Stimulated activated CD4-positive, alpha-beta T cell treated with anti-CD3 and anti-CD28 coated beads, Interleukin-12 subunit alpha, Interleukin-12 subunit beta, amount 100 ng/mL, for 4 hours (primary cell): Measurements from ENCODE around the gene CLPX.
"Not testable (repeated sequence)": the region's sequence is repeated elsewhere in the genome, so short reads cannot be mapped to it uniquely, and the experiment has no call there.

Experiments used
- DNase-seq: peaks from one replicate; pipeline ENCODE4 v3.0.0-alpha.2; 2020

Gene CLPX

DNA sequence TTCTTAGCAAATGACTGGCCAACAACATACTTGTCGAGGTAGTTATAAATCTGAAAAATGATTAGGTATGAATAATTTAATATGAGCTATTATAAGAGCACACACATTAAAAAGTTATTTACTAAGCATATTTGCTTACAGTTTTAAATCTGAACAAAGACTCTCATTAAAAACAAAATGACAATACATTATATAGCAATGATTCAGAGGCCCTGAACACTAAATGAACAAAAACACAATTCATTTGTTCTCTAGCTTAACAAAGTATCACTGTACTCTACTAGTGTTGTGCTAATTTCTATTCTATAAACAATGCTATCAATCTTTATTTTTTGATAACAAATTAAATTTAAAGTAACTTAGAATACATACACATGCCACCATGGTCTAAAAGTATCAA, 21.0 kb downstream of the CLPX start:
- DNase-seq: no peak

DNA sequence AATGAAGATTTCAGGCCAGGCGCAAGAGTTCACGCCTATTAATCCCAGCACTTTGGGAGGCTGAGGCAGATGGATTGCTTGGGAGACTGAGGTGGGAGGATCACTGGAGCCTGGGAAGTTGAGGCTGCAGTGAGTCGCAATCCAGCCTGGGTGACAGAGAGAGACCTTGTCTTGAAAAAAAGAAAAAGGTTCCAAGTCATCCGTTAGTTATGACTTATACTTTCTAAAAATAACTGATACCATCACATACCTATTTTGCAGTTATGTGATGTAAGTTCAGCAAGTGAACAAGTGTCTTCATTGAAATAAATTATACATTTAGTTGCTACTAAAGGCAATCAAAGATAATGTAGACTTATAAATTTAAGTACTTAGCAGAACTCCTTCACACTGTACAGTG, 22.1 kb downstream of the CLPX start:
- DNase-seq: no peak

DNA sequence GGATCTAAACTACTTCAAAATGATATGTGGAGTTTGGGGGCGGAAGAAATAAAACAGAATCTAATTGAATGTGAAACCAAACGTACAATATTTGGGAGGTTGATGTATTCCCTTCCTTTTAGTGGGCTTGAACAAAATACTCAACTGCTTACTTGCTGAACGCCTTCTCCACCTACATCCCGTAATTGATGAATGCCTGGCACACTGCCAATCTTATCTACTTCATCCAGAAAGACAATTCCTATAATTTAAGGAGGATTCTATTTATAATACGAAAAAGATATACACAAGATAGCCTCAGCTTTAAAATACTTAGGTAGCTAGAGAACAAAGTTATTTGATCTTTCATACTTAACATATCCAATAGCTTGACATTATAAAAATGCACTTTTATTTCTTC, 28.4 kb downstream of the CLPX start:
- no peak for DNase-seq

DNA sequence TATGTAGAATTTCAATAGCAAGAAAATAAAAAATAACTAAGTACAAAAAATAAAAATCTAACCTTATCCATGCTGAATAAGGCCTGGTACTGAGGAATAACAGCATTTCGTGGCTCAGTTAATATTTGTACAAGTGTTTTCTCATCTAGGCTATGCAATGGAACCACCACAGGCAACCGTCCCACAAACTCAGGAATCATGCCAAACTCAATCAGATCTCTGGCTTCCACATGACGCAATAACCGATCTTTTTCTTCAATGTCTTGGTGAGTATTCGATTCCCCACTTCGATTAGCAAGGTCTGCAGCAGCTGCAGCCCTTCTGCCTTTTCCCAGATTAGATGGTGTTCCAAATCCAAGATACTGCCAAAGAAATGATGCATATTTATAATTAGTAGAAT, 30.4 kb downstream of the CLPX start:
- no peak for DNase-seq

DNA sequence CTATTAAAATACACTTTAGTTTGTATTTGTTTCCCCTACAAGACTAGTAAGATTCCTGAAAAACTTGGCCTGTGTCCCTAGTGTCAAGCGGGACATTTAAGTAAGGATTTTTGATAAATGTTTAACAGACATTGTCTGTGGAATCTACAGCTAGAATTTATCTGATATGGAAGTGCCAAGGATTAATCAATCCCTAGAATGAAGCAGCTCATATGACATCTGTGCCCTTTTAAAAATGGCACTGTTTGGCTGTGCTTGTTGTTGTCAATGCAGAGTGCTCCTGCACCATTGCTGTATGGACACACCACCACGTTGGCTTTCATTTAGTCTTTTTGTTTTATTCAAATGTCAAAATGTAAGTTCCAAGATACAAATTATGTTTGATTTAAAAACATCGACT, 37.2 kb downstream of the CLPX start:
- no peak for DNase-seq

DNA sequence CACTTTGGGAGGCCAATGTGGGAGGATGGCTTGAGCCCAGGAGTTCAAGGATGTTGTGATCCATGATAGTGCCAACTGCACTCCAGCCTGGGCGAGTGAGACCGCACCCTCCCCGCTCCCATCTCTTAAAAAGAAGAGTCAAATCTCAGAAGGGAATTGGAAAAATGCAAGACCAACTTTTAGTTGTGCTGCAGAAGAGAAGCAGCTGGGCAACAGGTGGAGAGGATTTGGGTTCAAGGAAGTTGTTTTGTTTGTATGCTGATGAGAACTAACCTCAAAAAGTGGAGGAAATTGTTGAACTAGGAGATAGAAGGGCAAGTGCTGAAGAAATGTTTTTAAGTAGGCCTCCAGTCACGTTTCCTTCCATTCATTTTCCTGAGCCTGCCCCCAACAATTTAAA, 38.7 kb downstream of the CLPX start:
- no peak for DNase-seq

DNA sequence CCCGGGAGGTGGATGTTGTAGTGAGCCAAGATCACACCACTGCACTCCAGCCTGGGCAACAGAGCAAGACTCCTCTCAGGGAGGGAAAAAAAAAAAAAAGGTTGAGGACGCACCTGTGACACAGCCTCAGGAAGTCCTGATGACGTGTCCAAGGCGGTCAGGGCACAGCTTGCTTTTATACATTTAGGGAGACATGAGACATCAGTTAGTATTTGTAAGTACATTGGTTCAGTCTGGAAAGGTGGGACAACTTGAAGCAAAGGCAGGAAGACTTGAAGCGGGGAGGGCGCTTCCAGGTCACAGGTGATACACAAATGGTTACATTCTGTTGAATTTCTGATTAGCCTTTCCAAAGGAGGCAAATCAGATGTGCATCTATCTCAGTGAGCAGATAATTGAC, 46.5 kb downstream of the CLPX start:
- not testable (repeated sequence) for DNase-seq

DNA sequence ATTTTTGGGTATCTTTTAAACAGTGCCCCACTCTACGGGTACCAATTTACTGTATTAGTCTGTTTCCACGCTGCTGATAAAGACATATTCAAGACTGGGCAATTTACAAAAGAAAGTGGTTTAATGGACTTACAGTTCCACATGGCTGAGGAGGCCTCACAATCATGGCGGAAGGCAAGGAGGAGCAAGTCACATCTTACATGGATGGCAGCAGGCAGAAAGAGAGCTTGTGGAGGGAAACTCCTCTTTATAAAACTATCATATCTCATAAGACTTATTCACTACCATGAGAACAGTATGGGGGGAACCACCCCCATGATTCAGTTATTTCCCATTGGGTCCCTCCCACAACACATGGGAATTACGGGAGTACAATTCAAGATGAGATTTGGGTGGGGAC, 47.2 kb downstream of the CLPX start:
- not testable (repeated sequence) for DNase-seq

DNA sequence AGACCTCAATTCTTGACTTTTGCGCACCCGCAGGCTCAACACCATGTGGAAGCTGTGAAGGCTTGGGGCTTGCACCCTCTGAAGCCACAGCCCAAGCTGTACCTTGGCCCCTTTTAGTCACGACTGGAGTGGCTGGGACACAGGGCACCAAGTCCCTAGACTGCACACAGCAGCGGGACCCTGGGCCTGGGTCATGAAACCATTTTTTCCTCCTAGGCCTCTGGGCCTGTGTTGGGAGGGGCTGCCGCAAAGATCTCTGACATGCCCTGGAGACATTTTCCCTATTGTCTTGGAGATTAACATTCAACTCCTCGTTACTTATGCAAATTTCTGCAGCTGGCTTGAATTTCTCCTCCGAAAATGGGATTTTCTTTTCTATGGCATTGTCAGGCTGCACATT, 48.1 kb downstream of the CLPX start:
- not testable (repeated sequence) for DNase-seq

DNA sequence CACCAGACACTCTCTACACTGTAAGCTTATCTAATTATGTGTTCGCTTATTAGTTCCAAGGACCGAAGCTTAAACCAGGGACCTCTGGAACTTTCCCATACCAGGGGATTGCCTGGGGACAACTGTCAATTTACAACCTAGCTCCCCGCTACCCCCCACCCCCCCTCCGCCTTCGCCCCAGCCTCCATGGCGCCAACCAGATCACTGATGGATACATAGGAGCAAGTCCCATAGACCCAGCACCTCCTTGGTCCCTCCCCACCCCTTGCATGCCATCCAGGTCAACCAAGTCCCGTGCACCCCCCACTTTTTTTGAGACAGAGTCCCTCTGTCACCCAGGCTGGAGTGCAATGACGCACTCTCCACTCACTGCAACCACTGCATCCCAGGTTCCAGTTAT, 50.6 kb downstream of the CLPX start:
- no peak for DNase-seq

DNA sequence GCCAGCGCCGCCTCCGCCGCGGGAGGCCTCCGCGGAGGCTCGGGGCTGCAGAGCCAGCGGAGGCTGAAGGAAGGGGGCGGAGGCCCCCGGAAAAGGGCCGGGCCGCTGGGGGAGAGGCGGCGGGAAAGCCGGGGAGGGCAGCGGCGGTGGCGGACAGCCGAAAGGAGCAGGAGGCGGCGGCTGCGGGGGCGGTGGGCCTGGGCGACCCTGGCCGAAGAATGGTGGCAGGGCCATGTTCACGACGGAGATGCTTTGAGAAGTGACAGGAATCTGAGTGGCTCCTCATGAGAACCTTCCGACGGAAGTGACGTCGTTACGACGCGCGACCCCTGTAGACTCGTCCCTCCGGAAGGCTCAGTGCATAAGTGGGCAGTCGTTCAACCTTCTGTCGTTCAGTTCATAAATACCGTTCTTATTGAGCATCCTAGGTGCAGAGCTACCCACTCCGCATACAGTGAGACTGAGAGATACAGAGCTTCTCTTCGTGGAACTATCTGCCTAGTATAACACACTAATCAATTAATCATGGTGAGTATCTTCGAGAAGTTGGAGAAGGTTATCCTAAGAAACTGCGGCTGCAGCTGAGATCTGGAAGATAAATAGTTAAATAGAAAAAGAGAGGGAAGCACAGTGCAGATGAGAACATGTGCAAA, 51.5 kb downstream of the CLPX start, which contains the start of gene PDCD7:
Gene PDCD7 (minus strand): TSS at position 261 of the 653 bp plus-strand sequence. CDS start 27 bp downstream, at position 234.
- DNase-seq: peak; percentile 72

DNA sequence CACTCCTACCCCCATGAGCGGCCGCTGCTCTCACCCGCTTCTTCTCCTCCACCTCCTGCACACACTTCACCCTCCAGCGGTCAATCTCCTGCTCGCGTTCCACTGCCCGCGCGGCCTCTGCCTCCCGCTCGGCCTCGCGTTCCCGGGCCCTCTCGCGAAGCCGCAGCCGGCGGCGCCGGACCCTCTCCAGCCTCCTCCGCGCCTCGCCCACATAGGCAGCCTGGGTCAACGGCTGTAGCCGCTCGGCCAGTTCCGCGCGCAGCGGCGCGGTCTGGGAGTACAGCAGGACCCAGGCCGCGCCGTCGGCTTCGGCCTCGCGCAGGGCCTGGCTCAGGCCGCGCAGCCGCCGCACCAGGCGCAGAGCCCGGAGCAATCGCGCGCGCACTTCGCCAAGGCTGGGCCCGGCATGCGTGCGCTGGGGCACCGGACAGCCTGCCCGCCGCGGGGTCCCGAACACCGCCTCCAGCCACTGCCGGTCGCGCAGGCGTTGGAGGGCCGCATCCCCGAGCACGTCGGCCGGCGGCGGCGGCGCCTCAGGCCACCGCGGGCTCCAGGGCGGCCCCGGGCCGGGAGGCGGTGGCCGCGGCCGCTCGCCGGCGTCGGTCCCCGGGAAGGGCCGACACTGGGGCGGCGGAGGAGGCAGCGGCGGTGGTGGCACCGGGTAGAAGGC, 52.1 kb downstream of the CLPX start:
- peak; percentile 3 for DNase-seq

DNA sequence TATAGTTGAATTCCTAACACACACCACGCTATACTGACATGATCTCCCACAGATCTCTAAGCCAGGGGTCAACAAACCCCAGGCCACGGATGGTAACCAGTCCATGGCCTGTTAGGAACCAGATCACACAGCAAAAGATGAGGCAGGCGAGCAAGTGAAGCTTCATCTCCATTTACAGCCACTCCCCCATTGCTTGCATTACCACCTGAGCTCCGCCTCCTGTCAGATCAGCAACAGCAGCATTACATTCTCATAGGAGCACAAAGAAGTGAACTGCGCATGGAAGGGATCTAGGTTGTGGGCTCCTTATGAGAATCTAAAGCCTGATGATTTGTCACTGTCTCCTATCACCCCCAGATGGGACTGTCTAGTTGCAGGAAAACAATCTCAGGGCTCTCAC, 54.2 kb downstream of the CLPX start:
- DNase-seq: no peak

DNA sequence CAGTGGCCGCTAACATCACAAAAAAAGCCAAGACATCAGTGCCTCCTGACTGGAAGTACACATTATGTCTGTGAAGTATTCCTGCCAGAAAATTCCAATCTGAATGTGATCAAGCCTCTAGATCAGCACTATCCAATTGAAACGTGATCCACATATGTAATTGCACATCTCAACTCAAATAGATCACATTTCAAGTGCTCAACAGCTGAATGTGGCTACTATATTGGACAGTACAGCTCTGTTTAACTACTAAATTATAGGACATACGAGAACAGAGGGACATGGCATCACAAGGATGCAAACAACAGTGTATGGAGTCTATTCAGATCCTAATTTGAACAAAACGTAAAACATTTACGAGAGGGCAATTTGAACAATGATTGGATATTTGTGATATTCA, 69.6 kb downstream of the CLPX start:
- no peak for DNase-seq

DNA sequence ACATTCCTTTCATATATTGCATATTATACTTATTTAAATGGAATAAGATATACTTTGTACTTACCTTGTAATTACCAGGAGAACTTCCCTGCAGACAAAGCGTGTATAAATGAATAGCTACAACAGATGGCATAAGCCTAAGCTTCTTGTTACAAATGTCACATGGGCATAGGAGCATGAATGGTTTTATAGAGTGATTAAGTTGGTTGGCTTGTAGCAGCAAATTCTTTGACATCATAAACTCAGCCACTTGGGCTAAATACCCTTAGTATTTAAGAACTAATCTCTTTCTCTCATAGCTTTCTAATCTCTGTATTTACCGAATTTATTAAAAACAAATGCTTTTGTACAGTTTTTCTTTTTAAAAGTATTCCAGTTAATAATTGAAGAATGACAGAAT, 70.1 kb downstream of the CLPX start, which contains the start of gene UBAP1L:
Gene UBAP1L (minus strand): TSS at position 115 of the 400 bp plus-strand sequence. CDS start 8,985 bp downstream, outside the sequence.
- DNase-seq: no peak

DNA sequence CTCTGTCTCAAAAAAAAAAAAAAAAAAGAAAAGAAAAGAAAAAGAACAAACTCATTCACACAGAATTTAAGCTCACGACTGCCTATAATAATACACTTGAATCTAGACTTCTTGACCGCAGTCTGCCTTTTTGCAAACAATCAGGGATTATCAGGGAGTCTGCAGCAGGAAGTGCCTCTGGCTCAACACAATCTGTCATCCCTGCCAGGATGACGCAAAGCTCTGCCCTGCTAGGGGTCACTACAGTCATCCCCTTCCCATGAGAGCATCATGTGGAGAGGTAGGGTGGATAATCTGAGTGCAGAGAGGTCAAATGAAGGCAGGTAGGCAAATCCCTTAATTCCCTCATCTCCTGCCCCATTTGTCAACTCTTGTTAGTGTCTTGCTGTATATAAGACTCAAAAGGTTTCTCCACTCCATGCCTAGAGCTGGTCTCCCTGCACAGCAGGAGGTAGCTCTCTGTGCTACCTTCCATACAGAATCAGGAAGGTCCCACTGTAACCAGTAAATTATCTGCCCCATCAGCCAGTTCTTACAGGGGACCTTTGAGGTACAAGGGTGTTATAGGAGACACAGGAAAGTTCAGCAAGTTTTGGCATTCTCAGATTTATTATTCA, 74.4 kb downstream of the CLPX start:
- no peak for DNase-seq

DNA sequence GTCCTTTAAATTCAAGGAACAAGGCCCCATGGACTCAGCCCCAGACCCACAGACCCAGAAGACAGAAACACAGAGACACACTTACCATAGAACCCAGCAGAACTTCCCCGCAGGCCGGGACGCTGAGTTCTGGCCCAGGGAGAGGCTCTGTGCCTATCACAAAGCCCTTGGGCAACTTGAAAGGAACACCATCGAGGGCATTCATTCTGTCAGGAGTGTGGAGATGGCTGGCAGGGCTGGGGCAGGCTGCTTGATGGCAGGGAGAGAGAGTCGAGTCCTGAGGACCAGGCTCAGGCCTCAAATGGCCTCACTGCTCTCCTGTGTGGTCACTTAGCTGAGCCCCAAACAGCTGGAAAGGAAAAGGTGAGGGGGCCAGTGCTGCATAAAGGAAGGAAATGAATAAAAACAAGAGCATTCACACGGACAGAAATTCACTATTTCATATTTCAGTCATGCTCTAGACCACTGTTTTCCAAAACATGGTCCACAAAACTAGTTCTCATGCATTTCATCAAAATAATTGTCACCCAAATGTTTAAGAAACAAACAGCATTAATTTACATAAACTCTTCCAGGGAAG, 79.0 kb downstream of the CLPX start:
- DNase-seq: no peak

DNA sequence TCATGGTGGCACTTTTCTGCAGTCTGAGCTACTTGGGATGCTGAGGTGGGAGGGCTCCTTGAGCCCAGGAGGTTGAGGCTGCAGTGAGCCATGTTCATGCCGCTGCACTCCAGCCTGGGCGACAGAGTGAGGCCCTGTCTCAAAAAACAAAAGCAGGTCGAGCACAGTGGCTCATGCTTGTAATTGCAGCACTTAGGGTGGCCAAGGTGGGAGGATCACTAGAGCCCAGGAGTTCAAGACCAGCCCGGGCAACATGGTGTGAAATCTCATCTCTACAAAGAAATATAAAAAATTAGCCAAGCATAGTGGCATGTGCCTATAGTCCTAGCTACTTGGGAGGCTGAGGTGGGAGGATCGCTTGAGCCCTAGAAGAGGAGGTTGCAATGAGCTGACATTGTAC, 80.1 kb downstream of the CLPX start:
- DNase-seq: no peak

DNA sequence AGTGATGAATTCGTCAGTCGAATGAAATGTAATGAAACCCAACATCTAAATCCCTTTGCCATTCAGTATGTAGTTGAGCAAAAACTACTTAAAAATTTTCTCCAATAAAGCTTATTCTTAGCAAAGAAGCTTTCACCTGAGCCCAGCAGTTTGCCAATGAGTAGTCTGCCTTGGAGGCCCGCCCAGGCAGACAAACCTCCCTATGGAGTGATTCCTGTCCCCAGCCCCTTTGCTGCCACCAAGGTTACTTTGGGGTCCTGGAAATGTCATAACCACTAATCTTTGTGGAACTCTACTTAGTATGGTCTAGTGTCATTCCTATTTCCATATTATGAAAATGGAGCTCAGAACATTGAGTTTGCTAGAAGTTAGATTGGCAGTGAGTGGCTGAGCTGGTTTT, 82.2 kb downstream of the CLPX start:
- no peak for DNase-seq

DNA sequence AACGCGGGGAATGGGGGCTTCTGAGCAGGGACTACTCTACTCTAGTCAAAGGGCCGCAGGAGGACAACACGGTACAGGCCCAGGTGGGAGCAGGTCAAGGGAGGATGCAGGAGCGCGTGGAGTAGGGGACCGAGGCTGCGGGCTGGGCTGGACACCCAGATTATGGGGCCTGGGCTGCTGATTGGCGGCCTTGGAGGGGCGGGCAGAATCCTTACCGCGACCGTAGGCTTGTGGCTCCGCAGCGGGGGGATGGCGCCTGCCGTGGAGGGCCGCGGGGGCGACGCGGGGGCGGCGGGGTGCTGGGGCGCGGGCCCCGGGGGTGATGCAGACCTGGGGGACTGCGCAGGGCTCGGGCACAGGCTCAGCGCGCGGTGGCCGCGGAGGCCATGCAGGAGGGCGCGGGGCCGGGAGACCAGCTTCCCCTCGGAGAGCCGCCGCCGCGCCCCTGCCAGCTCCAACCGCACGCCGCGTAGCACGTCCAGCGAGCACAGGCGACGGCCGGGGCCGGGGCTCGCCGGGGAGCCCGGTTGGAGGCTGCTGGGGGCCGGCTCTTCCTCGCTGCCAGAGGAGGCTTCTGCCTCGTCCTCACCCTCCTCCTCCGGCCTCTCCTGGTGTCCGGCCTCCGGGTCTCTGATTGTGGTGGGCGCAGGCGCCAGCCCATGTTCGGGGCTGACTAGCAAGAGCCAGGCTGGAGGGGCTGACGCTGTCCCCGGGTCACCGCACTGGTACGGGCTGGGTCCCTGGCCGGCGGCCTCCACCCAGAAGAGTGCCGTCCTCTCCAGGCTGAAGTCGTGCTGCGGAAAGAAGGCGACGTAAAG, 83.0 kb downstream of the CLPX start:
- no peak for DNase-seq

DNA sequence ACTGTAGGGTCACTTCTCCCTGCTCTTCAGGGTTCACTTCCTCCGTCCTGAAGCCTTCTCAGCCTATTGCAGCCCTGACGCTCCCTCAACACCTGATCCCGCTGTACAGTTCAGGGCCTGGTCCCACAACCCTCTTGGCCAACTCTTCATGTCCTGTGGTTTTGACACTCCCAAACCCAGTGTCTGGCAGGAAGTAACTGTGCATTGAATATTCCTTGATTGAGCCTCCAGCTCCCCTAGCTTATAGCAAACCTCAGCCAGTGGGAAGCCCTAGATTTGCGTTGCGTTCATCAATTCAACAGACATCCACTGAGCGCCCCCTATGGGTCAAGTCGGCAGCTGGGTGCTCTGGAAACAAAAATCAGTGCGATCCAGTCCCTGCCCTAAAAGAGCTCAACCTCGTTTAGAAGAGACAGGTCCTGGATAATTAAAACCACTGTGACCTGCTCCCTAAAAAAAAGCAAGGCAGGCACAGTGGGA, 83.7 kb downstream of the CLPX start:
- peak; percentile 41 for DNase-seq

DNA sequence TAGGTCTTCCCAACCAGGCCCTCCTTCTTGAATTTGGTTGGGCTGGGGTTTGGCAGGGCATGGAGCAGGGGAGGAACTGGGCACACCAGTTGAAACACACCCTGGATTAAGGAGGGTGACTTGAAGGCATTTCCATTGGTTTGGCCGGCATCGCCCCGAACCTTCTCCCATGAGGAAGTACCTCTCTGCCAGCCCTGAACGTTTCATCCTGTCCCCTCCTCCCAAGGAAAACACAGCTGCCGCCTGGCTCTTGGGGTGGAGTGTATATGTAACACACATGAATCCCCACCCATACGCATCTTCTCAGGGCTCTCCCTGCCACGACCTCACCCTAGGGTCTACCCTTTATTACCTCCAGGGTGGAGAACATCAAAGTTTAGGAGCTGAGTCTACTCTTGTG, 84.7 kb downstream of the CLPX start:
- no peak for DNase-seq

DNA sequence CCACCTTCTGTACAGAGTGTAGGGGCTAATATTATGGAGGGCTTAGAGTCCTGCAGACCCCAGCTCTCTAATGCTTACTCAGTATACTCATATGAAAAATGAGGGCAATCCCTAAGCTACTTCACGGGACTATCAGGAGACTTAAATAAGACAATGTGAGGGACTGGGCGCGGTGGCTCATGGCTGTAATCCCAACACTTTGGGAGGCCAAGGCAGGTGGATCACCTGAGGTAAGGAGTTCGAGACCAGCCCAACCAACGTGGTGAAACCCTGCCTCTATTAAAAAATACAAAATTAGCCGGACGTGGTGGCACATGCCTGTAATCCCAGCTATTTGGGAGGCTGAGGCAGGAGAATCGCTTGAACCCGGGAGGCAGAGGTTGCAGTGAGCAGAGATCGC, 85.3 kb downstream of the CLPX start:
- DNase-seq: not testable (repeated sequence)
